Right atrium auricular region (tissue), 2 donors: ENCODE measurements around the gene SCO1. TPM values are rescaled to one million over a fixed set of nuclear protein-coding genes. Genes with fewer than 3 reads are reported as not detected.
A peak's percentile ranks its signal among the peaks of the same experiment; 100 is the strongest.

Experiments
- DNase-seq: peaks from one replicate; pipeline ENCODE4 v3.0.0-alpha.2; 2019; ENCODE audit warnings: low spot score
- H3K27ac ChIP-seq, 2 donors: fragments of 200-600 bp; sonication (generic); 1 replicate in 1 of 2; 2 replicates in 1 of 2; pipeline ENCODE4 v1.5.1; 2016 to 2019
- H3K27me3 ChIP-seq, 2 donors: fragments of 200-600 bp; sonication (generic); one replicate each; pipeline versions ENCODE4 v1.5.1 to v1.6.0; 2017 to 2019
- H3K36me3 ChIP-seq: fragments of 200-600 bp; sonication (generic); one replicate; pipeline ENCODE4 v1.5.1; 2016
- H3K4me1 ChIP-seq, 2 donors: fragments of 200-600 bp; sonication (generic); one replicate each; pipeline versions ENCODE4 v1.5.1 to v1.6.0; 2017 to 2019
- H3K4me3 ChIP-seq, 2 donors: fragments of 200-600 bp; sonication (generic); 1 replicate in 1 of 2; 2 replicates in 1 of 2; pipeline ENCODE4 v1.5.1; 2017 to 2019; ENCODE audit warnings: mild to moderate bottlenecking in 1 of 2, moderate library complexity in 1 of 2
- H3K9me3 ChIP-seq, 2 donors: fragments of 200-600 bp; sonication (generic); one replicate each; pipeline ENCODE4 v1.5.1; 2019
- CTCF ChIP-seq, 2 donors: fragments of 200-600 bp; sonication (generic); IDR thresholded peaks; one replicate each; pipeline ENCODE4 v1.5.1; 2019; ENCODE audit warnings: antibody characterized with exemption in 2 of 2
- total RNA-seq, 2 donors: library from RNA; depleted of rRNA; stranded (reverse); fragments of >200 nt; gene quantifications; one replicate each; pipeline ENCODE4 v1.1.0, GENCODE V29; 2016

The SCO1 gene
- total RNA-seq, 2 donors from 2014 or later = 14.6 to 21.6 TPM

GRCh38 chr17:10741416-10742135, 44.2 kb upstream of the SCO1 start:
- no peak for DNase-seq

GRCh38 chr17:10739386-10739785, 42.1 kb upstream of the SCO1 start:
- Histone ChIP-seq H3K4me3 (no peak overlapping the region), H3K9me3 (no peaks in the 10 kb centered on the region), H3K36me3 (no peaks in the 10 kb centered on the region), H3K4me1 (peaks cover 0 to 4% of the 10 kb centered on the region in 2 donors), H3K27ac (no peak overlapping the region), H3K27me3 (no peaks in the 10 kb centered on the region)
- peak; percentile 53 for DNase-seq
- no peak for TF ChIP-seq CTCF (IDR thresholded peaks at IDR 0.05)

More at GRCh38 chr17:10741416-10742135, 44.2 kb upstream of the SCO1 start:
- Histone ChIP-seq H3K36me3 (no peaks in the 10 kb centered on the region), H3K4me3 (no peak overlapping the region), H3K9me3 (no peaks in the 10 kb centered on the region), H3K27ac (no peak overlapping the region), H3K4me1 (peaks cover 0 to 4% of the 10 kb centered on the region in 2 donors), H3K27me3 (no peaks in the 10 kb centered on the region)
- TF ChIP-seq CTCF (IDR thresholded peaks at IDR 0.05) = no peak

GRCh38 chr17:10738521-10739258, 41.4 kb upstream of the SCO1 start:
- DNase-seq = peak; percentile 59
- TF ChIP-seq CTCF (IDR thresholded peaks at IDR 0.05) = no peak
- peaks cover 0 to 4% of the 10 kb centered on the region in 2 donors for H3K4me1 ChIP-seq

GRCh38 chr17:10737736-10738135, 40.4 kb upstream of the SCO1 start:
- no peaks in the 10 kb centered on the region for H3K36me3 ChIP-seq
- H3K9me3 ChIP-seq = no peaks in the 10 kb centered on the region
- H3K27ac ChIP-seq = no peak overlapping the region
- peaks cover 0 to 4% of the 10 kb centered on the region in 2 donors for H3K4me1 ChIP-seq
- H3K4me3 ChIP-seq = no peak overlapping the region
- TF ChIP-seq CTCF (IDR thresholded peaks at IDR 0.05) = no peak
- DNase-seq = no peak
- H3K27me3 ChIP-seq = no peaks in the 10 kb centered on the region

More at GRCh38 chr17:10738521-10739258, 41.4 kb upstream of the SCO1 start:
- Histone ChIP-seq H3K27me3 (no peaks in the 10 kb centered on the region), H3K4me3 (no peak overlapping the region), H3K9me3 (no peaks in the 10 kb centered on the region), H3K36me3 (no peaks in the 10 kb centered on the region), H3K27ac (no peak overlapping the region)

- Histone ChIP-seq H3K9me3 (no peaks in the 10 kb centered on the region), H3K27ac (no peak overlapping the region), H3K36me3 (no peaks in the 10 kb centered on the region), H3K27me3 (no peaks in the 10 kb centered on the region), H3K4me3 (no peak overlapping the region), H3K4me1 (peaks cover 0 to 4% of the 10 kb centered on the region in 2 donors)
- peak; percentile 66 for DNase-seq
- peak; percentile 71 to 84 for TF ChIP-seq CTCF (IDR thresholded peaks at IDR 0.05)
Observed at GRCh38 chr17:10737168-10737622, 39.9 kb upstream of the SCO1 start.
